HG03342 (cell line): ENCODE data around the gene C10orf53.

ENCODE experiments used
- ATAC-seq: cut with Tn5 transposase; IDR thresholded peaks from one replicate; pipeline ENCODE4 v1.9.1; 2021; ENCODE audit warnings: mild to moderate bottlenecking, moderate library complexity; ENCODE audit not compliant: unreplicated experiment

The C10orf53 gene

GRCh38 chr10:49736564-49737113 lies 57.2 kb downstream of the C10orf53 start:
- ATAC-seq = no peak

GRCh38 chr10:49737474-49738201 lies 58.2 kb downstream of the C10orf53 start:
- no peak for ATAC-seq

GRCh38 chr10:49738616-49739360 lies 59.3 kb downstream of the C10orf53 start:
- ATAC-seq = no peak

GRCh38 chr10:49739426-49739825 lies 60.0 kb downstream of the C10orf53 start:
- ATAC-seq = no peak

GRCh38 chr10:49740346-49741107 lies 61.1 kb downstream of the C10orf53 start:
- ATAC-seq = no peak

- ATAC-seq = no peak
These were observed 61.9 kb downstream of the C10orf53 start for GRCh38 chr10:49741108-49741995.

- ATAC-seq = no peak
These were observed 63.4 kb downstream of the C10orf53 start for GRCh38 chr10:49742683-49743463.

GRCh38 chr10:49743464-49744075 lies 64.1 kb downstream of the C10orf53 start:
- no peak for ATAC-seq

- no peak for ATAC-seq
These were observed 64.7 kb downstream of the C10orf53 start for GRCh38 chr10:49744091-49744685.

- no peak for ATAC-seq
These were observed 65.6 kb downstream of the C10orf53 start for GRCh38 chr10:49744924-49745605.

- no peak for ATAC-seq
These were observed 66.3 kb downstream of the C10orf53 start for GRCh38 chr10:49745756-49746155.

GRCh38 chr10:49746626-49747302 lies 67.3 kb downstream of the C10orf53 start:
- ATAC-seq = no peak
